Renal pelvis (tissue), 4 donors: Measurements from ENCODE around the gene FASN. TPM values are rescaled to one million over a fixed set of nuclear protein-coding genes. Genes with fewer than 3 reads are reported as not detected.
A peak's percentile ranks its signal among the peaks of the same experiment; 100 is the strongest.

Source experiments
- DNase-seq: peaks from one replicate; pipeline ENCODE4 v3.0.0-alpha.2; 2013
- polyA plus RNA-seq, 3 donors: library from polyadenylated mRNA; unstranded; fragments of 120-200 nt; gene quantifications; one replicate each; pipeline ENCODE4 v1.2.1, GENCODE V29; 2013; ENCODE audit not compliant: insufficient read length in 3 of 3

FASN gene
- polyA plus RNA-seq, 3 donors, result 41.4 to 56.7 (median 50.1) TPM

DNA sequence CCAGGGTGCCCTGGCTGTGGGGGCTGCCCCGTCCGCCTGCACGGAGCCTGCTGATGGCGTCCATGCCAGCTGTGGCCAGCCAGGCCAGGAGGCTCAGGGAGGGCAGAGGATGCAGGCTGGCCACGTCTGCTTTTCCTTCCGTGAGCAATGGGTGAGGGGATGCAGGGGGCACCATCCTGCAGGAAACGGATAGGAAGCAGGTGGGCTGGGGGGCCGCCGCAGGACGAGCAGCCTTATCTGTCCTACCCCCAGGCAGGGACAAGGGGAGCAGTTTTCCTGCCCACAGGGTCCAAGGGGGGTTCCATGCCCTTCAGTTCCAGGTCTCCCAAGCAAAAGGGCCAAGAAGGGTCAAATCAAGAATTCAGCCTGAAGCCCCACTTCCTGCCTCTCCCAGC lies 39.2 kb downstream of the FASN start:
- DNase-seq, result no peak

DNA sequence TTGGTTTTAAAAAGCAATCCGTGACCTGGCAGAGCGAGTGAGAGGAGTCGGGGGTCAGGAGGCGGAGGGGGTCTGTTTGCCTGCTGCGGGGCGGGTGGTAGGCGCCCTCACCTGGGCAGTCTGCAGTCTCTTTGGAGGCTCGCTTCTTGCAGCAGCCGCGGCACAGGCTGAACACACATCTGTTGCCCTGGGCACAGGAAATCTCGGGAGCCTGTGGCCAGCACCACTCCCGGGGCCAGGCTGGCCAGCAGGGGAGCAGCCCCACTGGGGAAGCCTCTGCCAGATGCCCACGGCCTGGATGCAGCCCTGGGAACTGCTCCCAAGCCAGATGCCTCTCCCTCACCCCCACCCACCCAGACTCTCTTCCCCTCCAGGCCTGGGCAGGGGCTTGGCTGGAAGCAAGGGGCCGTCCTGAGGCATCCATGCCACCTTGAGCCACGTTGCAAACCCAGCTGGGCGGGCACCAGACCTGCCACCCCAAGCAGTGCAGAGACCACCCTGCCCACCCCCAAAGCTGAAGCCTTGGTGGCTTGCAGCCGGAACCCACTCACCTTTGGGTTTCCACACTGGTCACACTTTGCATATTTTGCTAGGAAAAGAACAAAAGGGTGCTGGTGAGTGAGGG lies 39.7 kb downstream of the FASN start:
- DNase-seq, result no peak

DNA sequence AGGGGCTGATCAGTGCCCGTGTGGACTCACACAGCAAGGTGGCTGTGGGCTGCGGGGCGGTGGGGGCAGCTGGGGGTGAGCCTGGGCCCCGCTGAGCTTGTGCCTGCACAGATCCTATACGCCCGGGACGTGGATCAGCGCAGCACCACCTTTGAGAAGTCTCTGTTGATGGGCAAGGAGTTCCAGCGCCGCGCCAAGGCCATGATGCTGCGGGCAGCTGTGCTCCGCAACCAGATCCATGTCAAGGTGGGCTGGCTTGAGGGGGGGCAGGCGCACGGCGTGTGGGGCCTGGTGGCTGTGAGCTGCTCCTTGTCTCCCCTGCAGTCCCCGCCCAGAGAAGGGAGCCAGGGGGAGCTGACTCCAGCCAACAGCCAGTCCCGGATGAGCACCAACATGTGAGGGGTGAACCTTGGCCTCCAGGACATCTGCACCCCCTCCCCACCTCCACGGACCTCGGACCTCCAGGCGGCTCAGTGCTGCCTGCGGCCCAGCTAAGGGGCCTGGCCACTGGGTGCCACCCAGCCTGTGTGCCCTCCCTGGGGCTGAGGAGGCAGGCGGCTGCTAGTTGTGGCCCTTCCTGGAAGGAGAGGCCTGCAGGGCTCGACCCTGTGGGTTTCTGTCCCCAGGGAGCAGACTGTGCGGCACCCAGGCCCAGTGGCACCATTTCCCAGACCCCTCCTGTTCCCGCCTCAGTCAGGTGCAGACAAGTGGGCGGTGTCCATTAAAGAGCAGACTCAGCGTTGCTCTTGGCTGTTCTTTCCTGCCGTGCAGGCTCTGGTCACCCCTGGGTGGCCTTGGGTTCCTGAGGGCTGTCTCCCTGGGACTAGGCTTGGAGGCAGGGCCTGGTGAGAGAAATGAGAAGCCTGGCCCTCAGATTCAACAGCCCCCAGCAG lies 41.1 kb downstream of the FASN start:
- no peak for DNase-seq

DNA sequence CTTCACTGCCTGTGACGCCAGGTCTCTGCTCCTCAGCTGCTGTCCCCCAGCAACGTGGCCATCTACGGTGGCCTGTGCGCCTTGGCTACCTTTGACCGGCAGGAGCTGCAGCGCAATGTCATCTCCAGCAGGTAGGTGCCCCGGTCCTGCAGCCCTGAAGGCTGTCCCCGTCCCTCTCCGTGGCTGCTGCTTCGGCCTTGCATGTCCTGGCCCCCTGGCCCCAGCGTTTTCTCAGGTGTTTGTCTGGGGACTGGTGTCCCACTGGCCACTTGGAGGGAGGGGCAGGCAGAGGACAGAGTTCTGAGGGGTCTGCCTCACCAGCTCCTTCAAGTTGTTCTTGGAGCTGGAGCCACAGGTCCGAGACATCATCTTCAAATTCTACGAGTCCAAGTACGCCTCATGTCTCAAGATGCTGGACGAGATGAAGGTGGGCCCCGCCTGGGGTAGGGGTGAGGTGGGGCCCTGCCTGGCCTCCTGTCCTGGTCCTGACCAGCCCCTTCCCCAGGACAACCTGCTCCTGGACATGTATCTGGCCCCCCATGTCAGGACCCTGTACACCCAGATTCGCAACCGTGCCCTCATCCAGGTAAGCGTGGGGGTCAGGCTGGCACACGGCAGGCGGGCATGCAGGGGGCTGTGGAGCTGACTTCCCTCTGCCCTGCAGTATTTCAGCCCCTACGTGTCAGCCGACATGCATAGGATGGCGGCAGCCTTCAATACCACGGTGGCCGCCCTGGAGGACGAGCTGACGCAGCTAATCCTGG lies 41.9 kb downstream of the FASN start:
- DNase-seq, result no peak

DNA sequence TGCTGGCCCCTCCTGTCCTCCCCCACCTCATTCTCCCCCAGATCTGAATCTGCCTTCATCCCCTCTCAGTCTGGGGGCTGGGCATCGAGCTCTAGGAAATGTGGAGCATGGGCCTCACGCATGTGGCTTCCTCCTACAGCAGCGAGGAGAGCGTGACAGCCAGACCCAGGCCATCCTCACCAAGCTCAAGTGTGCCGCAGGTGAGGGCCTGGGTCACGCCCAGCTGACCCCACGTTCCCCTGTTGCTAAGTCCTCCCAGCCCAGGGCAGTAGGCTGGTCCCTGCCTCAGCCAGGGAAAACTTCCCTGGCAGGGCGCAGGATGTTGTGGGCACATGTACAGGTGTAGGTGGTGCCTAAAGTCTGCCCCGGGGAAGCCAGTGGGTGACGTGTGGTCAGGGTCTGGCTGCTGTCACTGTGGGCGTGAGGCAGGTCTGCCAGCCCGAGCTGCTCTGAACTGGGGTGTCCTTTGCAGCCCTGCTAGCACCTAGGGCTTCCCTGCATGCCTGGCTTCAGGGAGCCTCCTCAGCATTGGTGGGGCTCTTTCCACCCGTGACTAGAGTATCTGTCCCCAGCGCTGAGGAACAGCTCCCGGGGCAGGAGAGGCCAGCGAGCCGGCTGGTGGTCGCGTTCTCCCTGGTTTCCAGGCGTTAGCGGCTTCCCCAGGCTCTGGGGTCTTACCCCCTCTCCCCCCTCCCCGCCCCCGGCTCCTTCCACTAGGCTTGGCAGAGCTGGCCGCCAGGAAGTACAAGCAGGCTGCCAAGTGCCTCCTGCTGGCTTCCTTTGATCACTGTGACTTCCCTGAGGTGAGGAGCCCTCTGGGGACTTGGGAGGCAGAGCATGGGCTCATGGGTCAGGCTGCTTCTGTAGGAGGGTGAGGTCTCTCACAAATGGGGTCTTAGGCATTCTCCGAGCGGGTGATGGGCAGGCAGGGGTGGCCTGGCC lies 42.7 kb downstream of the FASN start:
- no peak for DNase-seq

DNA sequence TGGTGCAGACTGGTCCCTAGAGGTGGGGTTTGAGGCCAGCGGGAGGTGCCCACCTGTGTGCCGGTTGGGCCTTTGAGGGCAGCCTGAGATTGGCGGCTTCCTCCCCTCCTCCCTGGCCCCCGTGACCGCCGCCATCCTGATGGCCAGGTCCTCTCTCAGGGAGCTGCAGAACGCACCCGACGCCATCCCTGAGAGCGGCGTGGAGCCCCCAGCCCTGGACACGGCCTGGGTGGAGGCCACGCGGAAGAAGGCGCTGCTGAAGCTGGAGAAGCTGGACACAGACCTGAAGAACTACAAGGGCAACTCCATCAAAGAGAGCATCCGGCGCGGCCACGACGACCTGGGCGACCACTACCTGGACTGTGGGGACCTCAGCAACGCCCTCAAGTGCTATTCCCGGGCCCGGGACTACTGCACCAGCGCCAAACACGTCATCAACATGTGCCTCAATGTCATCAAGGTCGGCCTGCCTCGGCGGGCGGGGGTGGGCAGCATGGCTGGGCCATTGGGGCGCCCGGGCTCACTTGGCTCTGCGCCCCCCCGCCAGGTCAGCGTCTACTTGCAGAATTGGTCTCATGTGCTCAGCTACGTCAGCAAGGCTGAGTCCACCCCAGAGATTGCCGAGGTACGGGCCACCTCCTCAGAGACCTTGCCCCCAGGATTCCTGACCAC lies 43.5 kb downstream of the FASN start:
- DNase-seq, result no peak

DNA sequence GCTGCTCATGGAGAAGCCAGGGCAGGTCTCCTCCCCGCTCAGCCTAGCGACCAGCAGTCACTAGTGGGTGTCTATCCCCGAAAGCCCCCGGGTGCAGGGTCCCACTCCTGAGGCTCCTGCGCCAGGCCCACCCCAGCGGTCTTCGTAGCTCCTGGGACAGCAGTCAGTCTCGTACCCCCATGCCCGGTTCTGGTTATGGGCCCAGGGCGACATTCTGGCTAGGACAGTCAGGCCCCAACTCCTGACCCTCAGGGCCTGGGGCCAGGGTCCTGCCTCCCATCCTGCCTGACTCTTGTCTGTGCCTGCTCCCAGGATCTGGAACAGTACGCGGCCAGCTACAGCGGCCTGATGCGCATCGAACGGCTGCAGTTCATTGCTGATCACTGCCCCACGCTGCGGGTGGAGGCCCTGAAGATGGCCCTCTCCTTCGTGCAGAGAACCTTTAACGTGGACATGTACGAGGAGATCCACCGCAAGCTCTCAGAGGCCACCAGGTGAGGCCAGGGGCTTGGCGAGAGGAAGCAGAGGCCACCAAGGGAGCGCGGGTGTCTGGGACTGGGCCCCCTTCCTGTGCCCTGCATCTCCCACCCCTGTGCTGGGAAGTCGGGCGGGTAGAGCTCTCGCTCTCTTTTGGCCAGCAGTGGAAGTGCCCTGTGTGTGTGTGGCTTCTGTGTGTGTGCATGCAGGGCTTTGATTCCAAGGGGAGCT lies 44.3 kb downstream of the FASN start:
- DNase-seq, result no peak

DNA sequence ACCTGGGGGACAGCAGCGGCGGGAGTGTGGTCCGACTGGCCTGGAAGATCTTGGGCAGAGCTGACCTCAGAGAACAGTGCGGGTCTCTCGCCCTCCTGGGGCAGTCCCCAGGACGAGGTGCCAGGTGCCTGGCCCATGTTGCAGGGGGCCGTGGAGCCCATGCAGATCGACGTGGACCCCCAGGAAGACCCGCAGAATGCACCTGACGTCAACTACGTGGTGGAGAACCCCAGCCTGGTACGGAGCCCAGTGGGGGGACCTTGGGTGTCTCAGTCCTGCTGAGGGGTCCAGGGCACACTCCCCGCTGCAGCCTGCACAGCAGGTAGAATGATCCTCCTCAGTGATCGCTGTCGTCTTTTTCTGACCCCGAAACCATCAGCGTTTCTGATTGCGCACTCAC lies 44.9 kb downstream of the FASN start:
- no peak for DNase-seq

DNA sequence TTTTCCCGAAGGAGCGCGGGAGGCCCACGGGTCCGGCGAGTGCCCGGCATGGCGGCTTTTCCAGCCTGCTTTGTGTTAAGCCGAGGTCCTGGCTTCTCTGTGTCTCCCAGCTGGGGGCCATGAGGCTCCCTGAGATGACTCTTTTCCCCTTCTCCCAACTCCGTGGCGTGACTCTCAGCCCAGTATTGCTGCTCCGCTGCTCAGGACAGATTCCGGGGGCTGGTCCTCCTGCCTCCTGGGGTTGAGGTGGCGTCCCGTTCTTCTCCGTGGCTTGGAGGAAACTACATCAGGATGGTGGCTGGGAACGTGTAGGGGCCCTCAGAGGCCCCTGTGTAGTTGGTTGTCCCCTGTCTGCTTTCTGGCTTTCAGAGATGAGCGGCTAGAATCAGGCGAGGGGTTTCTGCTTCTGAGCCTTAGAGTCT lies 45.4 kb downstream of the FASN start:
- no peak for DNase-seq

DNA sequence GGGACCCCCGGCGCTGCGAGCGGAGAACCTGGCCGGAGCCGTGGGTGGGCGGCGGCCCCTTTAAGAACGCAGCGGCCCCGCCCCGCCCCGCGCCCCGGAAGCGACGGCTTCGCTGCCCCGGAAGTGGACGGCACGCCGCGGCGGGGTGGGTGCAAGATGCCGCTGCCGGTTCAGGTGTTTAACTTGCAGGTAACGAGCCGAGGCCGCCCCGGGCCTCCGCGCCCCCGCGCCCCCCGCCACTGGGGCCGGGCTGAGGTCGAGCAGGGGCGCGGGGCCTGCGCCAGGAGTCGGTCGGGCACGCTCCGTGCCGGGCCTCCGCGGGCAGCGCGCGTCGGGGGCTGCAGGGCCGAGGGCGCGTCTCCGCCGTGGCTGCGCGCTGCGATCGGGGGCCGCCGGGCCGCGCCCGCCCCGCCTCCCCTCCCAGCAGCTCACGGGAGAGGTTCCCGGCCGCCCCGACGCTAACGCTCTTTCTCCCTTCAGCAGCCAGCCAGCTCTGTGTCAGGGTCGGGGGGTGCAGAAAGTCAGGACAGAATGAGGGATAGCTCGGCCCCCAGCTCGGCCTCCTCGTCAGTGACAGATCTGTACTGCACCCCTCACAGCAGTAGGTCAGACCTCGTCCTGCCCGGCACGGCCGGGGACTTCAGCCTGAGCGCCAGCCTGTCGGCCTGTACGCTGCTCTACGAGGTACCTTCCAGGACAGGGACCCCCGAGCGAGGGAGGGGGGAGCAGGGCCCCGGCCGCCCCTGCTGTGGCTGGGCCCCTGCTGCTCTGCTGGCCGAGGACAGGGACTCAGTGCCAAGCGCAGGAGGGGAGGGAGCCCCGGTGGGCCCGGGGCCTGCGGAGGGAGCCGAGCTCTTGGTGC lies 46.0 kb downstream of the FASN start, which contains the start of the genes GPS1 and RFNG:
Gene GPS1, plus strand, starts transcription at position 123 of the 862 bp plus-strand sequence. Its CDS starts 34 bp downstream, at position 157.
Gene RFNG, minus strand, starts transcription at position 36 of the 862 bp plus-strand sequence. CDS start 45 bp downstream, outside the sequence.
- peak; percentile 67 for DNase-seq

DNA sequence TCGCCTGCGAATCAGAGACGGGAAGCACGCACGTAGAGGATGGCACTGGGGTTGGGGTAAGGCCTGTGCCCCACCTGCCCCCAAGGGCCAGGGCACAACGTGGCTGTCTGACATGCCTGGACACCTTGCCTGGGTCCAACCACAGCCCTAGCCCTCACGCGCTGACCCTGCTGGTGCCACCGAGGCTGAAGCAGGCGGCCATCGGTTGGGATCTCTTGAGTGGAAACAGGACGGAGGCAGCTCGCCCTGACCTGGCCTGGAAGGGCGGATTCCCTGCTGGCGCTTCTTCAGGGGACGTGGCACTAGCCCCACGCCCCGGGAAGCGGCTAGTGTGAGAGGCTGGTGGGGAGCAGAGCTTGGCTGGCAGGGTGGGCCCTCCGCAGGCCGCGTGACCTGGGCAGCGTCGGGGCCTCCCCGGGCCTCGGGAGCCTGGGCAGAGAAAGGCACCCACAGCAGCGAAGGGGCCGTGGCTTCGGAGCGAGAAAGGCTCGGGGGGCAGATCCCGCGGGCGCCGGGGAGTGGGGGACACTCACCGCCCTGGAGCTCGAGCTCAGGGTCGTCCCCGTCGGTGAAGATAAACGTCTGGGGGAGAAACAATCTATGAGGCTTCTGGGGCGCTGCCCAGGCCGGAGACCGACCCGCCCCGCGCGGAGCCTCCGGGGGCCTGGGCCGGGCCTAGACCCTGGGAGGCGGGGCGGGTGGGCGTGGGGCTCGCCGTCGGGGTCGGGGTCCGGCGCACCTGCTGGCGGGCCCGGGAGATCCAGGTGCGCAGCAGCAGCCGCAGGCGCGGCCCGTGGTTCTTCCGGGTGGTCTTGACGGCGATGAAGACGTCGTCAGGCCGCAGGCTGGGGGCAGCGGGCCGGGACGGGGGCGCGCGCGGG lies 47.0 kb downstream of the FASN start:
- DNase-seq, result no peak

DNA sequence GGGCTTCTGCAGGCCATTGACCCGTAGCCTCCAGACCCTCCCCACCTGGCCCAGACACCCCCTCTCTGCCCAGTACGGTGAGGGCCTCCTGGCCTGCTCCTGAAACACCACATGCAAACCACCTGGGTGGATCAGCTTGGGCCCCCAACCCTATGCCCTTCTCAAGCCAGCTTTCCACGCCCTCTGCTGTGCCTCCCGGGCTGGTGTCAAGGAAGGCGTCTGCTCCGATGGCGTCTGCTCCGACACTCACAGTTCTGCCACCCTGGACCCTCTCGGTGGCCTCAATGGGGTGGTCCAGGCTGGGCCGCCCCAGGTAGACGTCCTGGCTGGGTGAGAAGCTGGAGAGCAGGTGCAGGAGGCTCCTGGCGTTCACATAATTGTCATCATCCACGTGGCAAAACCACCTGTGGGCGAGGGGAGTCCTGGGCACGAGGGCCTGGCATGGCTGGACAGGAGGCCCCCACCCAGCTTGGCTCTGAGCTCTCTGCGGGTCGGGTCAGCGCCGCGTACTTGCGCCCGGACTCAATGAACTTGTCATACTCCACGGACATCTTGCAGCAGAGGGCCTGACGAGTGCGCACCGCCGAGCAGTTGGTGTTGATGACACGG lies 47.8 kb downstream of the FASN start:
- no peak for DNase-seq

DNA sequence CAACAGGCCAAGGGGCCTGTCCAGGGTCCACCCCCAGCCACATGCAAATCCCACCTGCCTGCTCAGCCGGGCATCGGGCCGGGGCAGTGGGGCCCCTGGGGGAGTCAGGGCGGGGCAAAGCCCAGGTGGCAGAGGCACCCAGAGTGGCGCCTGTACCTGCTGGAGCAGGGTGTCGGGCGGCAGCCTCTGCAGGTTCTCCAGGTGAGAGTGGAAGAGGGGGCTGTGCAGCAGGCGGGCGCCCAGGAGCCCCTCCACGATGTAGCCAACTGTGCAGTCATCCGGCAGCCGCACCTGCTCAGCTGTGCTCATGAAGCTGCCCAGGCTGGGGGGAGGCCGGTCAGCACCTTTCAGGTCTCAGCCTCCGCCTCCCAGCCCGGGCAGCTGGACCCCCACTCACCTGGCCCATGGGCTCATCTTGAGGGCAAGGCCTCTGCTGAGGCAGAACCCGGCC lies 48.5 kb downstream of the FASN start:
- DNase-seq, result no peak

DNA sequence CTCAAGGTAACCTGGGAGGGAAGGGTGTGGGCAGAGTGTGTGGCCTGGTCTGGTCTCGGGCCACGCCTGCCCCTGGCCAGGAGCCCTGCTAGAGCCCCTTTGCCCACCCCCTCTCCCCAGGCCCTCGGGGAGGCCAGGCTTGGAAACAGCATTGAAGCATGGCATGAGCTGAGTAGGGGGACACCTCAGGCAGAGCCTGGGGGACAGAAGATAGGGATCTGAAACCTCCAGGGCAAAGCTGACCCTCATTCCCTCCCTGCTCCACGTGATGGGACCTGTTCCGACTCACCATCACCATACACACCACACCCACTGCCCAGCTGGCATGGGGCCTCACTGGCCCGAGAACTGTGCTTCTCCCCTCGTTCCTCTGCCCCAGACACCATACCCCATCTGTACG lies 48.9 kb downstream of the FASN start:
- DNase-seq, result no peak

DNA sequence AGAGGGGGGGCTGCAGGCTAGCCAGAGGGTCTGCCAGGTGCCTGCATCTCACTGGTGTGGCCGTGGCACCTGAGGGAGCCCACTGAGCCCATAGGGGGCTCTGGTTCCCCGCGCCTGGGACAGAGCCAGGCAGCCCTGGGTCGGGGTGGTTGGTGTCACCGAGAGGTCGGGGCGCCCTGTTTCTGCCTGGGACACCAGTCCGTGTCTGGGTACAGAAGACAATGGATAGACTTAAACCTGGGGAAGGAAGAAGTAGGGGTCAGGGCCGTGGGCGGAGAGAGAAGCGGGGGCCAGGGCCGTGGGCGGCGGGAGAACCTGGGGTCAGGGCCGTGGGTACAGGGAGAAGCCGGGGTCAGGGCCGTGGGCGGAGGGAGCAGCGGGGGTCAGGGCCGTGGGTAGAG lies 49.5 kb downstream of the FASN start:
- no peak for DNase-seq

DNA sequence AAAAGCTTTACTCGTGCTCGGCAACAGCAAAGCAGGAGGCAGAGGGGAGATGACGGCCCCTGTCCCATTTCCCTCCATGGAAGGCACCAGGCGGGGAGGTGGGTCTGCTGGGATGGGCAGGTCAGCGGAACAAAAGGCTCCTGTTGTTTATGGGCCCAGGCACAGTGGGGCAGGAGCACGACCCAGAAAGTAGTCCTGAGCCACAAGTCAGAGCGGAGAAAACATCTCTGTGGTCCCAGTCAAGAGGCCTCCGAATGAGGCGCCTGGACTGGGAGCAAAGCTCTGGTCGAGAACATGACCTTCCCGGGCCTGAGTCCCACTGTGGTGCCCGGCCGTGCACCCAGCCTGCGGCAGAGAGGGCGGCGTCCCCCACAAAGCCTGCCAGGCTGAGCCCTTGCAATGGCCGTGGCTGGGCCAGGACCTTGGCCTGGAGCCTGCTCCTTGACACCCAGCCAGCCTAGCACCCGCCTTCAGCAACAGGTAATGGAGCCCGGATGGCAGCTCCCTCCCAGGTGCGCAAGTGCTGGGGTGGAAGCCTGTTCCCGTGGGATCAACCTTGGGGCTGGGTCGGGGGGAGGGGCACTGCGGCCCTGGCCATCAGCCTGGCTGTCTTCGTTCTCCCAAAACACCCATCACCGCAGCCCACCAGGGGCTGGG lies 50.0 kb downstream of the FASN start:
- DNase-seq, result no peak

DNA sequence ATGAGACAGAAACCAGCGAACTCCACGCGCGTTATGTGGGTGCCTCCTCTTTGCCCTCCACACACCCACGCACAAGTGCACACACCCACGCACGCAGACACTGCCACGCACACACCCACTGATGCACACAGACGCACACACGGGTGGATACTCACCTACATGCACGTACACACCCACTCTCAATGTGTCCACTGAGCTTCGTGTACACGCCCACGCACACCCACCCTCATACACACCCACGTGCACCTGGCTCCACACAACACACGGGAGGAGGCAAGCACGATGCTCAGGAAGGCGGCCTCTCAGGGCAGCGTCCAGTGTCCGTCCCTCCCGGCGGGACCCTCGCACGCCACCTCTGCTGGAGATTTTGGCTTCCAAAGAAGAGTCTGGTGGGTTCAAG lies 50.7 kb downstream of the FASN start:
- DNase-seq, result no peak
